WERI-Rb-1 (cell line): ENCODE measurements around the gene XPO6.
"Not testable (repeated sequence)": the region's sequence is repeated elsewhere in the genome, so short reads cannot be mapped to it uniquely, and the experiment has no call there.

Experiments
- DNase-seq: peaks from one replicate; pipeline ENCODE4 v3.0.0-alpha.2; 2020
- H3K27ac ChIP-seq: fragments of 250-450 bp; sonication (Bioruptor Pico); 2 replicates; pipeline ENCODE4 v1.5.1; 2020; ENCODE audit warnings: mild to moderate bottlenecking, moderate library complexity
- H3K27me3 ChIP-seq: fragments of 250-450 bp; sonication (Bioruptor Pico); 2 replicates; pipeline ENCODE4 v1.5.1; 2021; ENCODE audit warnings: mild to moderate bottlenecking, low read depth, moderate library complexity; ENCODE audit not compliant: insufficient read depth, severe bottlenecking
- H3K36me3 ChIP-seq: fragments of 250-450 bp; sonication (Bioruptor Pico); 2 replicates; pipeline ENCODE4 v1.5.1; 2020; ENCODE audit warnings: mild to moderate bottlenecking, moderate library complexity
- H3K4me3 ChIP-seq: 2 replicates; pipeline ENCODE4 v1.5.1; 2011; ENCODE audit warnings: low read depth, mild to moderate bottlenecking, control low read depth, low read length
- H3K9me3 ChIP-seq: fragments of 250-450 bp; sonication (Bioruptor Pico); 2 replicates; pipeline ENCODE4 v1.5.1; 2021; ENCODE audit warnings: mild to moderate bottlenecking, moderate library complexity; ENCODE audit not compliant: severe bottlenecking
- CTCF ChIP-seq: IDR thresholded peaks from 2 replicates; pipeline ENCODE4 v1.5.1; 2011; ENCODE audit warnings: low read depth, mild to moderate bottlenecking, control low read depth, inconsistent platforms, low read length

XPO6 gene

GRCh38 chr16:28257256-28257655, 45.5 kb upstream of the XPO6 start:
- no peaks in the 10 kb centered on the region for H3K27me3 ChIP-seq
- no peak for TF ChIP-seq CTCF
- no peak for DNase-seq
- H3K9me3 ChIP-seq, result no peaks in the 10 kb centered on the region
- H3K4me3 ChIP-seq, result no peak overlapping the region
- H3K36me3 ChIP-seq, result no peaks in the 10 kb centered on the region
- no peak overlapping the region for H3K27ac ChIP-seq

GRCh38 chr16:28255838-28256237, 44.1 kb upstream of the XPO6 start:
- H3K4me3 ChIP-seq, result no peak overlapping the region
- no peak for DNase-seq
- no peak overlapping the region for H3K27ac ChIP-seq
- TF ChIP-seq CTCF, result no peak
- no peaks in the 10 kb centered on the region for H3K9me3 ChIP-seq
- no peaks in the 10 kb centered on the region for H3K36me3 ChIP-seq
- H3K27me3 ChIP-seq, result no peaks in the 10 kb centered on the region

- no peak overlapping the region for H3K4me3 ChIP-seq
- no peaks in the 10 kb centered on the region for H3K36me3 ChIP-seq
- no peaks in the 10 kb centered on the region for H3K9me3 ChIP-seq
- H3K27me3 ChIP-seq, result no peaks in the 10 kb centered on the region
- no peak overlapping the region for H3K27ac ChIP-seq
- no peak for TF ChIP-seq CTCF
- no peak for DNase-seq
Measured at GRCh38 chr16:28254158-28254557, 42.4 kb upstream of the XPO6 start.

- no peak for TF ChIP-seq CTCF
- Histone ChIP-seq H3K27me3 (no peaks in the 10 kb centered on the region), H3K9me3 (no peaks in the 10 kb centered on the region), H3K36me3 (no peaks in the 10 kb centered on the region), H3K27ac (no peak overlapping the region), H3K4me3 (no peak overlapping the region)
- DNase-seq, result no peak
Measured at GRCh38 chr16:28250999-28251398, 39.2 kb upstream of the XPO6 start.

GRCh38 chr16:28249483-28249882, 37.7 kb upstream of the XPO6 start:
- H3K4me3 ChIP-seq, H3K36me3 ChIP-seq, H3K9me3 ChIP-seq, H3K27me3 ChIP-seq, H3K27ac ChIP-seq, DNase-seq: not testable (repeated sequence)

GRCh38 chr16:28241924-28242323, 30.2 kb upstream of the XPO6 start:
- H3K4me3 ChIP-seq, result no peak overlapping the region
- no peaks in the 10 kb centered on the region for H3K36me3 ChIP-seq
- no peak overlapping the region for H3K27ac ChIP-seq
- DNase-seq, result no peak
- no peaks in the 10 kb centered on the region for H3K9me3 ChIP-seq
- no peaks in the 10 kb centered on the region for H3K27me3 ChIP-seq
- TF ChIP-seq CTCF, result no peak
